Upper lobe of left lung (tissue), 4 donors: ENCODE results near the gene FNDC3A.

Experiments
- POLR2A ChIP-seq, 4 donors: fragments of 450-650 bp; IDR thresholded peaks; one replicate each; pipeline ENCODE4 v1.5.1; 2016 to 2017; ENCODE audit warnings: antibody characterized with exemption in 4 of 4, mild to moderate bottlenecking in 2 of 4
- POLR2AphosphoS5 ChIP-seq, 2 donors: sonication (generic); formaldehyde crosslinking; IDR thresholded peaks; one replicate each; pipeline ENCODE4 v1.5.1; 2017; ENCODE audit warnings: antibody characterized with exemption in 2 of 2
- TF ChIP-seq, protein P1 (sequence below), 6 experiments: fragments of 450-650 bp in 4 of 6; fragments of 200-600 bp in 2 of 6; sonication (generic) in 2 of 6; IDR thresholded peaks; one replicate each; pipeline ENCODE4 v1.5.1; 2016 to 2019; ENCODE audit warnings: antibody characterized with exemption in 6 of 6

DNA sequence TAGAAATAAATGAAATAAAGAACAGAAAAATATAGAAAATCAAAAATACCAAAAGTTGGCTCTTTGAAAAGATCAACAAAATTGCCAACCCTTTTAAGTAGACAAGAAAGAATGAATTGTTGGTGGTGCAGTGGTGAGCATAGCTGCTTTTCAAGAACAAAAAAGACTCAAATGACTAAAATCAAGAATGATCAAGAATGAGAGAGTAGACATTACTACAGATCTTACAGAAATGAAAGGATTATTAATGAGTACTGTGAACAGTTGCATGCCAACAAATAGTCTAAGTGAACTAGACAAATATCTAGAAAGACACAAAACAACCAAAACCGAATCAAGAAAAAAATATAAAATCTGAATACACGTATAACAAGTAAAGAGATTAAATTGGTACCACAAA, 53.9 kb downstream of the FNDC3A start:
- TF ChIP-seq POLR2A (IDR thresholded peaks at IDR 0.05), result no peak
- TF ChIP-seq, protein P1, sequence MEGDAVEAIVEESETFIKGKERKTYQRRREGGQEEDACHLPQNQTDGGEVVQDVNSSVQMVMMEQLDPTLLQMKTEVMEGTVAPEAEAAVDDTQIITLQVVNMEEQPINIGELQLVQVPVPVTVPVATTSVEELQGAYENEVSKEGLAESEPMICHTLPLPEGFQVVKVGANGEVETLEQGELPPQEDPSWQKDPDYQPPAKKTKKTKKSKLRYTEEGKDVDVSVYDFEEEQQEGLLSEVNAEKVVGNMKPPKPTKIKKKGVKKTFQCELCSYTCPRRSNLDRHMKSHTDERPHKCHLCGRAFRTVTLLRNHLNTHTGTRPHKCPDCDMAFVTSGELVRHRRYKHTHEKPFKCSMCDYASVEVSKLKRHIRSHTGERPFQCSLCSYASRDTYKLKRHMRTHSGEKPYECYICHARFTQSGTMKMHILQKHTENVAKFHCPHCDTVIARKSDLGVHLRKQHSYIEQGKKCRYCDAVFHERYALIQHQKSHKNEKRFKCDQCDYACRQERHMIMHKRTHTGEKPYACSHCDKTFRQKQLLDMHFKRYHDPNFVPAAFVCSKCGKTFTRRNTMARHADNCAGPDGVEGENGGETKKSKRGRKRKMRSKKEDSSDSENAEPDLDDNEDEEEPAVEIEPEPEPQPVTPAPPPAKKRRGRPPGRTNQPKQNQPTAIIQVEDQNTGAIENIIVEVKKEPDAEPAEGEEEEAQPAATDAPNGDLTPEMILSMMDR (IDR thresholded peaks at IDR 0.05), result no peak
- TF ChIP-seq POLR2AphosphoS5 (IDR thresholded peaks at IDR 0.05), result no peak
